Measurements from ENCODE around the gene STRIP2. TPM values are rescaled to one million over a fixed set of nuclear protein-coding genes. Genes with fewer than 3 reads are reported as not detected.
A peak's percentile ranks its signal among the peaks of the same experiment; 100 is the strongest.

STRIP2 gene
- total and polyA plus RNA-seq, 9 of the 15 experiments (the other 6 are each of a cell fraction or from before 2014, with no cell fraction given): 10.1 to 81.8 (median 42.3) TPM

DNA sequence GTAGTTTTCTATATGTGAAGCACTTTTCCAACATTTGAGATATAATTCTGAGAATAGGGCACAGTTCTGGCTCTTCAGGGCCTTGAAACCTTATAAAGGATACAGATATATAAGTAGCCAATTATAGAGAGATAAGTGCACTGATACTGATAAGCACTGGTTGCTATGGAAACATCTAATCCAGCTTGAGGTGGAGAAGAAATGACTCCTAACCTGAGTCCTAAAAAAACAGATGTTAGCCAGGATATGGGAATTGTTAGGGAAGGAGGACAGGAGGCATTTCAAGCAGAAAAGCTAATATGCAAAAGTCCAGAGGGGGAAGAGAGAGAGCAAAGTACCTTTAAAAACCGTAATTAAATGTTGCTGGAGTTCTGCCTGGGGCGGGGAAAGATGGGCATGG, 30.8 kb downstream of the STRIP2 start:
- Histone ChIP-seq H3K27ac (ENCODE audit: extremely low read depth, low read depth, low read length) (no peak overlapping the region), H2AFZ (ENCODE audit: low read depth, low read length) (no peak overlapping the region), H3K27me3 (ENCODE audit: control insufficient read depth in 2 of 2, insufficient read depth in 2 of 2, low read length in 2 of 2) (no peaks in the 10 kb centered on the region), H3K9me1 (ENCODE audit: control insufficient read depth, insufficient read depth, low read length) (no peaks in the 10 kb centered on the region), H4K20me1 (replicated peaks; ENCODE audit: control insufficient read depth, insufficient read depth, low read length) (no peaks in the 10 kb centered on the region), H3K9me3 (replicated peaks; ENCODE audit: control insufficient read depth, insufficient read depth, low read depth, low read length) (no peaks in the 10 kb centered on the region), H3K36me3 (ENCODE audit: control insufficient read depth, insufficient read depth, low read length) (peaks cover 100% of the 10 kb centered on the region), H3K4me1 (replicated peaks in 1 of 2; ENCODE audit: control insufficient read depth in 2 of 2, insufficient read depth in 2 of 2, low read length in 2 of 2) (no peaks in the 10 kb centered on the region), H3K79me2 (ENCODE audit: control insufficient read depth, insufficient read depth, low read length) (no peaks in the 10 kb centered on the region), H3K9ac (ENCODE audit: insufficient read depth in 1 of 2, low read depth in 2 of 2, low read length in 2 of 2) (no peak overlapping the region), H3K4me2 (ENCODE audit: insufficient read depth, low read length) (no peak overlapping the region), H3K4me3 (no peak overlapping the region)
- ChIA-PET CTCF (ENCODE audit: low intra/inter-chr PET ratio) (no interaction called here), POLR2A (interaction anchor here (0.8 to 1.9 kb wide), 4 partner anchors 11 to 141 kb away, joined by 3 to 8 read pairs (median 4); no protein-coding TSS in a partner anchor)
- WGBS (ENCODE audit: insufficient coverage, low coverage, missing lambda C conversion rate): 92% methylated on average over 2 of the region's 2 CpGs
- BruUV-seq (replicated peaks): no TSS peak
- intact Hi-C loops (cut with micrococcal nuclease): no loop called here
- FAIRE-seq (no peak), DNase-seq (ENCODE audit: extremely low read depth in 1 of 4, low spot score in 3 of 4) (no peak), ATAC-seq (no peak)
- TF ChIP-seq, protein P1, sequence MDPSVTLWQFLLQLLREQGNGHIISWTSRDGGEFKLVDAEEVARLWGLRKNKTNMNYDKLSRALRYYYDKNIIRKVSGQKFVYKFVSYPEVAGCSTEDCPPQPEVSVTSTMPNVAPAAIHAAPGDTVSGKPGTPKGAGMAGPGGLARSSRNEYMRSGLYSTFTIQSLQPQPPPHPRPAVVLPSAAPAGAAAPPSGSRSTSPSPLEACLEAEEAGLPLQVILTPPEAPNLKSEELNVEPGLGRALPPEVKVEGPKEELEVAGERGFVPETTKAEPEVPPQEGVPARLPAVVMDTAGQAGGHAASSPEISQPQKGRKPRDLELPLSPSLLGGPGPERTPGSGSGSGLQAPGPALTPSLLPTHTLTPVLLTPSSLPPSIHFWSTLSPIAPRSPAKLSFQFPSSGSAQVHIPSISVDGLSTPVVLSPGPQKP (CRISPR knock-in tag; IDR thresholded peaks at IDR 0.05): no peak
- TF ChIP-seq RFX1 (IDR thresholded peaks at IDR 0.05) (peak; percentile 89), NR2C1 (IDR thresholded peaks at IDR 0.05) (no peak), NR2C1 (tag; IDR thresholded peaks at IDR 0.05) (no peak), HEY1 (CRISPR knock-in tag; IDR thresholded peaks at IDR 0.05; ENCODE audit: borderline replicate concordance) (no peak), MAZ (CRISPR knock-in tag; conservative IDR thresholded peaks at IDR 0.05 in 1 of 2, IDR thresholded peaks at IDR 0.05 in 1 of 2) (no peak)
- TF ChIP-seq, protein P2, sequence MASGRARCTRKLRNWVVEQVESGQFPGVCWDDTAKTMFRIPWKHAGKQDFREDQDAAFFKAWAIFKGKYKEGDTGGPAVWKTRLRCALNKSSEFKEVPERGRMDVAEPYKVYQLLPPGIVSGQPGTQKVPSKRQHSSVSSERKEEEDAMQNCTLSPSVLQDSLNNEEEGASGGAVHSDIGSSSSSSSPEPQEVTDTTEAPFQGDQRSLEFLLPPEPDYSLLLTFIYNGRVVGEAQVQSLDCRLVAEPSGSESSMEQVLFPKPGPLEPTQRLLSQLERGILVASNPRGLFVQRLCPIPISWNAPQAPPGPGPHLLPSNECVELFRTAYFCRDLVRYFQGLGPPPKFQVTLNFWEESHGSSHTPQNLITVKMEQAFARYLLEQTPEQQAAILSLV (tag; IDR thresholded peaks at IDR 0.05): no peak
- in situ Hi-C loops (cut with MboI): no loop called here

Data from K562 (cell line).